ENCODE measurements around the gene CYGB. TPM values are rescaled to one million over a fixed set of nuclear protein-coding genes. Genes with fewer than 3 reads are reported as not detected.

CYGB gene
- total and polyA plus RNA-seq, 2 of the 13 experiments (the other 11 are each of a cell fraction or from before 2014, with no cell fraction given), result 18.9 to 27.1 TPM

DNA sequence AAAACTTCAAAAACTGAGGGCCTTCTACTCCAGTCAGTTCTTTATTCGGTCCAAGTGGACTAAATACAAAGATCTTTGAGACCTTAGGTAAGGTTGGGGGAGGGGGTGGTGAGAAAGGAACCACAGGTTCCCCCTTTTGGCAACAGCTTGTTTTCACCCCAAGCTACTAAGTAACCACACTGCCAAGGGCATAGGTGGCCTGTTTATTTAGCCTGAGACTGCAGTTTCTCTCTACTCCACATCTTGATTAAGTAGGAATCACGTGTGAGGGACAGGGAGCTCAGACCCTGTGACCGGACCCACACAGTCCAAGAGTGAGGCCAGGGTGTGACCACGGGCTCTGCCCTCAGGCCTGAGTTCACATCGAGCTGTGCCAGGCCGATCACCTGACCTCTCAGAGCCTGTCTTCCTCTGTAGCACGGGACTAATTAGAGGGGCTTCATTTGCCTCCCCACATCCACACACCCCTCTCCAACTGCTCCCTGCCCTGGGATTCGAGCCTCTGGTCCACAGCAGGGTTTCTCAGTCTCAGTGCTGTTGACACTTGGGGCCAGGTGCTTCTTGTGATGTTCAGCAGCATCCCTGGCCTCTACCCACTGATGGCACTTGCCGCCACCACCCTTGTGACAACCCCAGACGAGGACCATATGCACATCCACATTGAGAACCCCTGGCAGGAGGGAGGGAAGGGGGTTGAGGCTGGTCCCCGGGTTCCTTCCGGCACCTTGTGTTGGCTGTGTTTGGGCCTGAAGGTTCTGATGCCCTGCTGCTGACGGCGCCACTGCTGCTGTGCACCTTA, 30.3 kb upstream of the CYGB start (continued):
- TF ChIP-seq ZNF564 (CRISPR knock-in tag; IDR thresholded peaks at IDR 0.05) (no peak), SRSF1 (optimal IDR thresholded peaks at IDR 0.05; ENCODE audit: low read depth, low read length) (no peak), SRF (IDR thresholded peaks at IDR 0.05; ENCODE audit: low read depth, low read length) (no peak), ZNF75D (CRISPR knock-in tag; IDR thresholded peaks at IDR 0.05; ENCODE audit: borderline replicate concordance) (no peak), SALL1 (CRISPR knock-in tag; IDR thresholded peaks at IDR 0.05) (peak; percentile 63), EHMT2 (IDR thresholded peaks at IDR 0.05; ENCODE audit: borderline replicate concordance, low read depth, low read length) (no peak), ZNF180 (CRISPR knock-in tag; IDR thresholded peaks at IDR 0.05; ENCODE audit: borderline replicate concordance, low read depth) (no peak), NR1H2 (CRISPR knock-in tag; IDR thresholded peaks at IDR 0.05; ENCODE audit: borderline replicate concordance, low read depth) (no peak), ELF4 (CRISPR knock-in tag; IDR thresholded peaks at IDR 0.05; ENCODE audit: borderline replicate concordance) (no peak), ZNF441 (CRISPR knock-in tag; IDR thresholded peaks at IDR 0.05; ENCODE audit: borderline replicate concordance) (no peak)
- TF ChIP-seq, protein P1, sequence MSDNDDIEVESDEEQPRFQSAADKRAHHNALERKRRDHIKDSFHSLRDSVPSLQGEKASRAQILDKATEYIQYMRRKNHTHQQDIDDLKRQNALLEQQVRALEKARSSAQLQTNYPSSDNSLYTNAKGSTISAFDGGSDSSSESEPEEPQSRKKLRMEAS (IDR thresholded peaks at IDR 0.05), result peak; percentile 55
- TF ChIP-seq, protein P2, sequence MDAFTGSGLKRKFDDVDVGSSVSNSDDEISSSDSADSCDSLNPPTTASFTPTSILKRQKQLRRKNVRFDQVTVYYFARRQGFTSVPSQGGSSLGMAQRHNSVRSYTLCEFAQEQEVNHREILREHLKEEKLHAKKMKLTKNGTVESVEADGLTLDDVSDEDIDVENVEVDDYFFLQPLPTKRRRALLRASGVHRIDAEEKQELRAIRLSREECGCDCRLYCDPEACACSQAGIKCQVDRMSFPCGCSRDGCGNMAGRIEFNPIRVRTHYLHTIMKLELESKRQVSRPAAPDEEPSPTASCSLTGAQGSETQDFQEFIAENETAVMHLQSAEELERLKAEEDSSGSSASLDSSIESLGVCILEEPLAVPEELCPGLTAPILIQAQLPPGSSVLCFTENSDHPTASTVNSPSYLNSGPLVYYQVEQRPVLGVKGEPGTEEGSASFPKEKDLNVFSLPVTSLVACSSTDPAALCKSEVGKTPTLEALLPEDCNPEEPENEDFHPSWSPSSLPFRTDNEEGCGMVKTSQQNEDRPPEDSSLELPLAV (CRISPR knock-in tag; conservative IDR thresholded peaks at IDR 0.05; ENCODE audit: low read depth), result no peak
- TF ChIP-seq, protein P3, sequence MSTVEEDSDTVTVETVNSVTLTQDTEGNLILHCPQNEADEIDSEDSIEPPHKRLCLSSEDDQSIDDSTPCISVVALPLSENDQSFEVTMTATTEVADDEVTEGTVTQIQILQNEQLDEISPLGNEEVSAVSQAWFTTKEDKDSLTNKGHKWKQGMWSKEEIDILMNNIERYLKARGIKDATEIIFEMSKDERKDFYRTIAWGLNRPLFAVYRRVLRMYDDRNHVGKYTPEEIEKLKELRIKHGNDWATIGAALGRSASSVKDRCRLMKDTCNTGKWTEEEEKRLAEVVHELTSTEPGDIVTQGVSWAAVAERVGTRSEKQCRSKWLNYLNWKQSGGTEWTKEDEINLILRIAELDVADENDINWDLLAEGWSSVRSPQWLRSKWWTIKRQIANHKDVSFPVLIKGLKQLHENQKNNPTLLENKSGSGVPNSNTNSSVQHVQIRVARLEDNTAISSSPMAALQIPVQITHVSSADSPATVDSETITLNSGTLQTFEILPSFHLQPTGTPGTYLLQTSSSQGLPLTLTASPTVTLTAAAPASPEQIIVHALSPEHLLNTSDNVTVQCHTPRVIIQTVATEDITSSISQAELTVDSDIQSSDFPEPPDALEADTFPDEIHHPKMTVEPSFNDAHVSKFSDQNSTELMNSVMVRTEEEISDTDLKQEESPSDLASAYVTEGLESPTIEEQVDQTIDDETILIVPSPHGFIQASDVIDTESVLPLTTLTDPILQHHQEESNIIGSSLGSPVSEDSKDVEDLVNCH (CRISPR knock-in tag; IDR thresholded peaks at IDR 0.05), result no peak
- TF ChIP-seq, protein P4, sequence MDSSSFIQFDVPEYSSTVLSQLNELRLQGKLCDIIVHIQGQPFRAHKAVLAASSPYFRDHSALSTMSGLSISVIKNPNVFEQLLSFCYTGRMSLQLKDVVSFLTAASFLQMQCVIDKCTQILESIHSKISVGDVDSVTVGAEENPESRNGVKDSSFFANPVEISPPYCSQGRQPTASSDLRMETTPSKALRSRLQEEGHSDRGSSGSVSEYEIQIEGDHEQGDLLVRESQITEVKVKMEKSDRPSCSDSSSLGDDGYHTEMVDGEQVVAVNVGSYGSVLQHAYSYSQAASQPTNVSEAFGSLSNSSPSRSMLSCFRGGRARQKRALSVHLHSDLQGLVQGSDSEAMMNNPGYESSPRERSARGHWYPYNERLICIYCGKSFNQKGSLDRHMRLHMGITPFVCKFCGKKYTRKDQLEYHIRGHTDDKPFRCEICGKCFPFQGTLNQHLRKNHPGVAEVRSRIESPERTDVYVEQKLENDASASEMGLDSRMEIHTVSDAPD (CRISPR knock-in tag; IDR thresholded peaks at IDR 0.05), result peak; percentile 27; the same call in 1 of the 2 replicates
- TF ChIP-seq, protein P5, sequence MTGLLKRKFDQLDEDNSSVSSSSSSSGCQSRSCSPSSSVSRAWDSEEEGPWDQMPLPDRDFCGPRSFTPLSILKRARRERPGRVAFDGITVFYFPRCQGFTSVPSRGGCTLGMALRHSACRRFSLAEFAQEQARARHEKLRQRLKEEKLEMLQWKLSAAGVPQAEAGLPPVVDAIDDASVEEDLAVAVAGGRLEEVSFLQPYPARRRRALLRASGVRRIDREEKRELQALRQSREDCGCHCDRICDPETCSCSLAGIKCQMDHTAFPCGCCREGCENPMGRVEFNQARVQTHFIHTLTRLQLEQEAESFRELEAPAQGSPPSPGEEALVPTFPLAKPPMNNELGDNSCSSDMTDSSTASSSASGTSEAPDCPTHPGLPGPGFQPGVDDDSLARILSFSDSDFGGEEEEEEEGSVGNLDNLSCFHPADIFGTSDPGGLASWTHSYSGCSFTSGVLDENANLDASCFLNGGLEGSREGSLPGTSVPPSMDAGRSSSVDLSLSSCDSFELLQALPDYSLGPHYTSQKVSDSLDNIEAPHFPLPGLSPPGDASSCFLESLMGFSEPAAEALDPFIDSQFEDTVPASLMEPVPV (CRISPR knock-in tag; IDR thresholded peaks at IDR 0.05), result peak; percentile 73; the same call in 1 of the 2 replicates
